Measurements from ENCODE around the gene MYCL.

DNA sequence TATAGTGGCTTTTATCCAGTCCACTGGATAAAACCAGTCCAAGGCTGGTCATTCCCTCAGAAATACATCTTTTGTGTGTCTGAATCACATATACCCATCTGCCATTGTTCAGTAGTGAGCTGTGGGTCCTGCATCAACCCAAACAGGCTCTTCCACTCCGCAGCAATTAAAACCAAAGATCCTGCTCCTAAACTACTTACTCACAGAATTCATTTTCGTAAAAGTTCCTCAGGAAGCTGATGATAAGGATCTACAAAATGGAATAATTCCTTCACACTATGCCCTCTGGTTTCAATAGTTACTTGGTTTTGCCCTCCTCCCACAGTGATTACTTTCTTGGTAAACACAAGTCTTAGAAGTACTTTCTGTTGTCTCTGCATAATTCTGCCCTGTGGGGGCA lies 48.2 kb upstream of the MYCL start:
- TF ChIP-seq, protein P1, sequence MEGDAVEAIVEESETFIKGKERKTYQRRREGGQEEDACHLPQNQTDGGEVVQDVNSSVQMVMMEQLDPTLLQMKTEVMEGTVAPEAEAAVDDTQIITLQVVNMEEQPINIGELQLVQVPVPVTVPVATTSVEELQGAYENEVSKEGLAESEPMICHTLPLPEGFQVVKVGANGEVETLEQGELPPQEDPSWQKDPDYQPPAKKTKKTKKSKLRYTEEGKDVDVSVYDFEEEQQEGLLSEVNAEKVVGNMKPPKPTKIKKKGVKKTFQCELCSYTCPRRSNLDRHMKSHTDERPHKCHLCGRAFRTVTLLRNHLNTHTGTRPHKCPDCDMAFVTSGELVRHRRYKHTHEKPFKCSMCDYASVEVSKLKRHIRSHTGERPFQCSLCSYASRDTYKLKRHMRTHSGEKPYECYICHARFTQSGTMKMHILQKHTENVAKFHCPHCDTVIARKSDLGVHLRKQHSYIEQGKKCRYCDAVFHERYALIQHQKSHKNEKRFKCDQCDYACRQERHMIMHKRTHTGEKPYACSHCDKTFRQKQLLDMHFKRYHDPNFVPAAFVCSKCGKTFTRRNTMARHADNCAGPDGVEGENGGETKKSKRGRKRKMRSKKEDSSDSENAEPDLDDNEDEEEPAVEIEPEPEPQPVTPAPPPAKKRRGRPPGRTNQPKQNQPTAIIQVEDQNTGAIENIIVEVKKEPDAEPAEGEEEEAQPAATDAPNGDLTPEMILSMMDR (IDR thresholded peaks at IDR 0.05), result no peak
- no peak for TF ChIP-seq POLR2A (IDR thresholded peaks at IDR 0.05)

All from right lobe of liver (tissue), 4 donors.